RWPE2 (cell line): ENCODE results near the gene CENPB.
A peak's percentile ranks its signal among the peaks of the same experiment; 100 is the strongest.

Source experiments
- ATAC-seq: fragments of 200-7000 bp; cut with Tn5 transposase; 3 replicates; pipeline ENCODE4 v1.9.1; 2021; ENCODE audit warnings: low read depth
- DNase-seq: peaks from one replicate; pipeline ENCODE4 v3.0.0-alpha.2; 2020; ENCODE audit warnings: low spot score
- H3K27ac ChIP-seq: fragments of 450-650 bp; 2 replicates; pipeline ENCODE4 v1.5.1; 2017; ENCODE audit warnings: mild to moderate bottlenecking; ENCODE audit not compliant: poor library complexity, severe bottlenecking
- H3K27me3 ChIP-seq: fragments of 250-450 bp; sonication (Bioruptor Pico); 2 replicates; pipeline ENCODE4 v1.5.1; 2021; ENCODE audit warnings: mild to moderate bottlenecking, moderate library complexity; ENCODE audit not compliant: insufficient read depth, poor library complexity, severe bottlenecking
- H3K36me3 ChIP-seq: fragments of 250-450 bp; sonication (Bioruptor Pico); 2 replicates; pipeline ENCODE4 v1.5.1; 2020; ENCODE audit warnings: low read depth, mild to moderate bottlenecking, moderate library complexity
- H3K4me1 ChIP-seq: fragments of 250-450 bp; sonication (Bioruptor Pico); 2 replicates; pipeline ENCODE4 v1.5.1; 2021; ENCODE audit warnings: mild to moderate bottlenecking, moderate library complexity; ENCODE audit not compliant: insufficient read depth, poor library complexity, severe bottlenecking
- H3K4me3 ChIP-seq: fragments of 250-450 bp; sonication (Bioruptor Pico); 2 replicates; pipeline ENCODE4 v1.5.1; 2021; ENCODE audit warnings: mild to moderate bottlenecking, moderate library complexity; ENCODE audit not compliant: severe bottlenecking
- H3K9me3 ChIP-seq: fragments of 250-450 bp; sonication (Bioruptor Pico); 2 replicates; pipeline ENCODE4 v1.5.1; 2021; ENCODE audit warnings: mild to moderate bottlenecking, moderate library complexity; ENCODE audit not compliant: severe bottlenecking
- TF ChIP-seq, protein P1 (sequence below): fragments of 450-650 bp; IDR thresholded peaks from one replicate; pipeline ENCODE4 v1.5.1; 2017; ENCODE audit warnings: mild to moderate bottlenecking, moderate library complexity; ENCODE audit not compliant: poor library complexity, severe bottlenecking

The CENPB gene

DNA sequence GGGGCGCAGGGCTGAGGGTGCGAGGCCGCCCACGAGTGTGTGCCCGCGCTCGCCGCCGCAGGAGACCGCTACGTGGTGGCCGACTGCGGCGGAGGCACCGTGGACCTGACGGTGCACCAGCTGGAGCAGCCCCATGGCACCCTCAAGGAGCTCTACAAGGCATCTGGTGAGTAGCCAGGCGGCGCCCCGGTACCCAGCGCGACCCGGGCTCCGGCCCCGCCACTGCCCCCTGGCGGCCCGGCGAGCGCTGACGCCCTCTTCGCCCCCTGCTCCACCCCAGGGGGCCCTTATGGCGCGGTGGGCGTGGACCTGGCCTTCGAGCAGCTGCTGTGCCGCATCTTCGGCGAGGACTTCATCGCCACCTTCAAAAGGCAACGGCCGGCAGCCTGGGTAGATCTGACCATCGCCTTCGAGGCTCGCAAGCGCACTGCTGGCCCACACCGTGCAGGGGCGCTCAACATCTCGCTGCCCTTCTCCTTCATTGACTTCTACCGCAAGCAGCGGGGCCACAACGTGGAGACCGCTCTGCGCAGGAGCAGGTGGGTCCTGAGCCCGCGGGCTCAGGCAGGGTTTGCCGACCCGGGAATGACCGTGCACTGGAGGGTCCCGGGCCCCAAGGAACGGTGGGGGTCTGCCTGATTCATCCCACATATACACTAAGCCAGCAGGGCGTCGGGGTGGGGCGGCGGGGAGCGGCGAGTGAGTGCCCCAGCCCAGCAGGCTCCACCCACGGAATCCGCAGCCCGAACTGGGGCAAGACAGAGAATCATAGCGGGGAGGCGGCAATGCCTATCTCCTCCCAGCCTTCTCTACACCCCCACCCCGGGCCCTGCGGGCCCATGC is 36.6 kb downstream of the CENPB start:
- peaks cover 23% of the 10 kb centered on the region for H3K27me3 ChIP-seq

DNA sequence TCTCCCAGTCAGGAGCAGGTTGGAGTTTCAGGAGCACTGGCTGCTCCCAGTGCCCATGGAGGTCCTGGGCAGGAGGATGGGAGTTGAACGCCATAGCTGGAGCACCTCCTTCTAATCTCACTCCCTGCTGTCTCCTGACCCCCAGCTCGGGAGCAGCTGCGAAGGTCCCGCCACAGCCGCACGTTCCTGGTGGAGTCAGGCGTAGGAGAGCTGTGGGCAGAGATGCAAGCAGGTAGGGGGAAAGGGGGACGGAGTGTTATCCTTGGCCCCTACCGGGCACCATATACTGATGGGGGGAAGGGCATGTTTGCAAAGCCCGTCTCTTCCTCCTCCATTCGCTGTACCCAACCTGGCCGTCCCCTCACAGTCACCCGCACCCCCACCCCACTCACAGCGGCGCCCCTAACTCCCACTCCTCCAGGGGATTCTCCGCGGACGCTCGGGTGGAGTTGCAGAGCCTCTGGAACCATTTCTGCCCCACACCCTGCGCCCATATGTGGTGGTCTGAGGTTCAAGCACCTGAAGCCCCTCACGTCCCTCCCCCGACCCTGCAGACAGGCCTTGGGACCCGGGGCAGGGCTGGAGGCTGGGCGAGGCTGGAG is 37.4 kb downstream of the CENPB start:
- Histone ChIP-seq H3K9me3 (no peaks in the 10 kb centered on the region), H3K27me3 (peaks cover 23% of the 10 kb centered on the region), H3K36me3 (no peaks in the 10 kb centered on the region), H3K4me3 (peak overlapping the region; percentile 15), H3K4me1 (no peaks in the 10 kb centered on the region), H3K27ac (no peak overlapping the region)
- TF ChIP-seq, protein P1, sequence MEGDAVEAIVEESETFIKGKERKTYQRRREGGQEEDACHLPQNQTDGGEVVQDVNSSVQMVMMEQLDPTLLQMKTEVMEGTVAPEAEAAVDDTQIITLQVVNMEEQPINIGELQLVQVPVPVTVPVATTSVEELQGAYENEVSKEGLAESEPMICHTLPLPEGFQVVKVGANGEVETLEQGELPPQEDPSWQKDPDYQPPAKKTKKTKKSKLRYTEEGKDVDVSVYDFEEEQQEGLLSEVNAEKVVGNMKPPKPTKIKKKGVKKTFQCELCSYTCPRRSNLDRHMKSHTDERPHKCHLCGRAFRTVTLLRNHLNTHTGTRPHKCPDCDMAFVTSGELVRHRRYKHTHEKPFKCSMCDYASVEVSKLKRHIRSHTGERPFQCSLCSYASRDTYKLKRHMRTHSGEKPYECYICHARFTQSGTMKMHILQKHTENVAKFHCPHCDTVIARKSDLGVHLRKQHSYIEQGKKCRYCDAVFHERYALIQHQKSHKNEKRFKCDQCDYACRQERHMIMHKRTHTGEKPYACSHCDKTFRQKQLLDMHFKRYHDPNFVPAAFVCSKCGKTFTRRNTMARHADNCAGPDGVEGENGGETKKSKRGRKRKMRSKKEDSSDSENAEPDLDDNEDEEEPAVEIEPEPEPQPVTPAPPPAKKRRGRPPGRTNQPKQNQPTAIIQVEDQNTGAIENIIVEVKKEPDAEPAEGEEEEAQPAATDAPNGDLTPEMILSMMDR = no peak
- ATAC-seq (no peak), DNase-seq (no peak)

More for the DNA sequence above, 36.6 kb downstream of the CENPB start:
- DNase-seq = no peak
- no peaks in the 10 kb centered on the region for H3K4me1 ChIP-seq
- H3K9me3 ChIP-seq = no peaks in the 10 kb centered on the region
- TF ChIP-seq, protein P1 = peak; percentile 92
- H3K27ac ChIP-seq = no peak overlapping the region
- ATAC-seq = peak; percentile 44
- no peaks in the 10 kb centered on the region for H3K36me3 ChIP-seq
- peak overlapping the region; percentile 15 for H3K4me3 ChIP-seq

DNA sequence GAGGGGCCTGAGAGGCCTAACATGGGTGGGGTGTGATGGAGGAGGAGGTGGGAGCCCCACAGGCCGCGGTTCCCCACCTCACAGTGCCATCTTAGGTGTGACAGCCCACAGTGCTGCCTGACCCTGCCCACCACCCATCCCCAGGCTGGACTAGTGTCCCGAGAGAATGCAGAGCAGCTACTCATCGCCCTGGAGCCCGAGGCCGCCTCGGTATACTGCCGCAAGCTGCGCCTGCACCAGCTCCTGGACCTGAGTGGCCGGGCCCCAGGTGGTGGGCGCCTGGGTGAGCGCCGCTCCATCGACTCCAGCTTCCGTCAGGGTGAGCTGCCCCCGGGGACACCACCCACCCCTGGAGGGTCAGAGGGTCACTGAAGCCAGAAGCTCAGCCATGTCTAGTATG is 38.5 kb downstream of the CENPB start:
- Histone ChIP-seq H3K27me3 (peaks cover 23% of the 10 kb centered on the region), H3K4me1 (no peaks in the 10 kb centered on the region), H3K4me3 (no peak overlapping the region), H3K36me3 (no peaks in the 10 kb centered on the region), H3K9me3 (no peaks in the 10 kb centered on the region), H3K27ac (no peak overlapping the region)
- TF ChIP-seq, protein P1 = no peak
- no peak for ATAC-seq
- no peak for DNase-seq

DNA sequence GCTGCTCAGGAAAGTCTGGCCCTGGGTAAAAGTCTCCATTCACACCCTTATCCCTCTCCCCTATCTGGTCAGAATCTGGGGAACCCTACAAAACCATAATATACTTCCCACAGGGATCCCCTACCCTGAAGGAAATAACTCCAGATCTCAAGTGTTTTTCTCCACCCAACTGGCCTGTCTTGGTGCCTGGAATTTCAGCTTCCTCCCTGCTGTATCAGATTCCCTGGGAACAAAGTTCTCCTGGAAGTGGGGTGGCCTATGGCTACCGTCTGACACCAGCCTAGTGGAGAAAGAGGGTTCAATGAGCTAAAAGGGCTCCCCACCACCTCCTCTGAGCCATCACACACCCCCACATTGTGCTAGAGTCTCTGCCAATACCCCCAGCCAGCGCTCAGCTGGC is 39.1 kb downstream of the CENPB start:
- TF ChIP-seq, protein P1 = no peak
- no peak overlapping the region for H3K27ac ChIP-seq
- ATAC-seq = no peak
- H3K4me1 ChIP-seq = no peaks in the 10 kb centered on the region
- H3K27me3 ChIP-seq = peaks cover 23% of the 10 kb centered on the region
- no peaks in the 10 kb centered on the region for H3K9me3 ChIP-seq
- DNase-seq = no peak
- H3K36me3 ChIP-seq = no peaks in the 10 kb centered on the region
- H3K4me3 ChIP-seq = no peak overlapping the region
